SK-N-SH (cell line): Measurements from ENCODE around the gene MRPS26. TPM values are rescaled to one million over a fixed set of nuclear protein-coding genes. Genes with fewer than 3 reads are reported as not detected.

Experiments used
- CTCF ChIA-PET: fragments of 300-600, 350-600 bp; formaldehyde crosslinking; extraction: SDS; loops from one replicate; lab custom pipeline; 2021; lab: Yijun Ruan, JAX
- POLR2A ChIA-PET: fragments of 350-600 bp; sonication (Branson Sonifier 250); formaldehyde crosslinking; extraction: SDS; loops from one replicate; lab custom pipeline; 2020; ENCODE audit warnings: antibody characterized with exemption, inconsistent platforms; lab: Yijun Ruan, JAX
- DNase-seq: peaks from one replicate; pipeline ENCODE4 v3.0.0; 2012
- H2AFZ ChIP-seq: fragments of 200-600 bp; sonication (generic); 2 replicates; pipeline ENCODE4 v1.8.1; 2016; ENCODE audit warnings: antibody characterized with exemption, mild to moderate bottlenecking, low read depth
- H3F3A ChIP-seq: fragments of 200-600 bp; sonication (generic); replicated peaks from 2 replicates; pipeline ENCODE3; 2016; ENCODE audit warnings: antibody characterized with exemption, mild to moderate bottlenecking; ENCODE audit not compliant: insufficient read depth
- H3K27ac ChIP-seq, 2 experiments: fragments of 200-500 bp in 1 of 2; fragments of 200-600 bp in 1 of 2; sonication (Bioruptor generic) in 1 of 2; sonication (generic), shearing (Covaris generic) in 1 of 2; 2 replicates each; pipeline versions ENCODE4 v1.5.1 to v1.6.1; 2014 to 2016; ENCODE audit warnings: low read depth in 2 of 2, inconsistent platforms in 1 of 2, low read length in 1 of 2, mild to moderate bottlenecking in 1 of 2, mixed read lengths in 1 of 2
- H3K27me3 ChIP-seq: fragments of 200-600 bp; sonication (generic), shearing (Covaris generic); 2 replicates; pipeline ENCODE4 v1.6.1; 2016; ENCODE audit warnings: mixed run types; ENCODE audit not compliant: insufficient read depth
- H3K36me3 ChIP-seq, 2 experiments: fragments of 200-500 bp in 1 of 2; fragments of 200-600 bp in 1 of 2; sonication (Bioruptor generic) in 1 of 2; sonication (generic) in 1 of 2; replicated peaks in 1 of 2; 2 replicates each; pipeline versions ENCODE3 to v1.5.1; 2014 to 2016; ENCODE audit warnings: low read length in 1 of 2, mild to moderate bottlenecking in 1 of 2; ENCODE audit not compliant: insufficient read depth in 2 of 2, control insufficient read depth in 1 of 2
- H3K4me1 ChIP-seq, 2 experiments: fragments of 200-500 bp in 1 of 2; fragments of 200-600 bp in 1 of 2; sonication (Bioruptor generic) in 1 of 2; sonication (generic), shearing (Covaris generic) in 1 of 2; 2 replicates each; pipeline versions ENCODE4 v1.5.1 to v1.6.1; 2014 to 2016; ENCODE audit warnings: low read depth in 1 of 2, low read length in 1 of 2, mixed run types in 1 of 2; ENCODE audit not compliant: insufficient read depth in 2 of 2, control insufficient read depth in 1 of 2
- H3K4me2 ChIP-seq: fragments of 200-600 bp; sonication (generic), shearing (Covaris generic); 2 replicates; pipeline ENCODE4 v1.6.1; 2017; ENCODE audit warnings: mixed run types
- H3K4me3 ChIP-seq, 2 experiments: fragments of 200-500 bp in 1 of 2; fragments of 200-600 bp in 1 of 2; sonication (Bioruptor generic) in 1 of 2; sonication (generic), shearing (Covaris generic) in 1 of 2; 2 replicates each; pipeline versions ENCODE4 v1.5.1 to v1.8.1; 2014 to 2016; ENCODE audit warnings: low read depth in 2 of 2, inconsistent platforms in 1 of 2, low read length in 1 of 2, mild to moderate bottlenecking in 1 of 2, mixed read lengths in 1 of 2, moderate library complexity in 1 of 2
- H3K79me2 ChIP-seq: fragments of 200-600 bp; sonication (generic); 2 replicates; pipeline ENCODE4 v1.8.1; 2017; ENCODE audit warnings: mild to moderate bottlenecking; ENCODE audit not compliant: insufficient read depth
- H3K9ac ChIP-seq: fragments of 200-600 bp; sonication (generic); 2 replicates; pipeline ENCODE4 v1.6.1; 2017; ENCODE audit warnings: mixed run types
- H3K9me2 ChIP-seq: fragments of 200-600 bp; sonication (generic); 2 replicates; pipeline ENCODE4 v1.6.1; 2017; ENCODE audit warnings: mixed run types
- H3K9me3 ChIP-seq: fragments of 200-600 bp; sonication (generic); 2 replicates; pipeline ENCODE4 v1.6.1; 2017; ENCODE audit warnings: mixed run types, mild to moderate bottlenecking, moderate library complexity
- H4K20me1 ChIP-seq: fragments of 200-600 bp; sonication (generic); 2 replicates; pipeline ENCODE4 v1.6.1; 2017; ENCODE audit warnings: mild to moderate bottlenecking, mixed run types; ENCODE audit not compliant: insufficient read depth
- CHD2 ChIP-seq: fragments of 150-350 bp; IDR thresholded peaks from 2 replicates; pipeline ENCODE4 v1.6.1; 2018; ENCODE audit warnings: low read length; ENCODE audit not compliant: partially characterized antibody
- EP300 ChIP-seq, 2 experiments: IDR thresholded peaks; 2 replicates each; pipeline versions ENCODE4 v1.4.0 to v1.6.1; 2012; ENCODE audit warnings: borderline replicate concordance in 1 of 2, low read depth in 1 of 2, low read length in 1 of 2
- EZH2phosphoT487 ChIP-seq: fragments of 200-600 bp; sonication (generic); IDR thresholded peaks from 2 replicates; pipeline ENCODE4 v1.6.1; 2017; ENCODE audit warnings: low read depth, mixed run types, mild to moderate bottlenecking, antibody characterized with exemption, moderate library complexity, borderline replicate concordance
- FOSL2 ChIP-seq: IDR thresholded peaks from 2 replicates; pipeline ENCODE4 v1.4.0; 2012; ENCODE audit warnings: low read depth, mild to moderate bottlenecking, moderate library complexity, borderline replicate concordance
- FOXJ3 ChIP-seq: sonication (generic); formaldehyde crosslinking; IDR thresholded peaks from 2 replicates; pipeline ENCODE4 v1.5.1; 2020; ENCODE audit warnings: mild to moderate bottlenecking, missing genetic modification reagents
- FOXM1 ChIP-seq: IDR thresholded peaks from 2 replicates; pipeline ENCODE4 v1.4.0; 2012; ENCODE audit warnings: low read depth, mild to moderate bottlenecking
- GABPA ChIP-seq: IDR thresholded peaks from 2 replicates; pipeline ENCODE4 v1.4.0; 2012; ENCODE audit warnings: low read depth, mild to moderate bottlenecking
- MXI1 ChIP-seq: IDR thresholded peaks from 2 replicates; pipeline ENCODE4 v1.6.1; 2012; ENCODE audit warnings: mild to moderate bottlenecking, low read depth, low read length, improper control_type of control experiment
- POLR2AphosphoS5 ChIP-seq: IDR thresholded peaks from 2 replicates; pipeline ENCODE4 v1.6.1; 2012; ENCODE audit warnings: low read depth, low read length
- RAD21 ChIP-seq: IDR thresholded peaks from 2 replicates; pipeline ENCODE4 v1.6.1; 2012; ENCODE audit warnings: mild to moderate bottlenecking, low read length
- RCOR1 ChIP-seq: fragments of 150-350 bp; IDR thresholded peaks from 2 replicates; pipeline ENCODE4 v1.6.1; 2017; ENCODE audit warnings: antibody characterized with exemption, low read length
- RFX5 ChIP-seq: IDR thresholded peaks from 2 replicates; pipeline ENCODE4 v1.6.1; 2012; ENCODE audit warnings: mild to moderate bottlenecking, improper control_type of control experiment, low read length
- RXRA ChIP-seq: IDR thresholded peaks from 2 replicates; pipeline ENCODE4 v1.4.0; 2012; ENCODE audit warnings: low read depth, mild to moderate bottlenecking, borderline replicate concordance
- TAF1 ChIP-seq: IDR thresholded peaks from 2 replicates; pipeline ENCODE4 v1.6.1; 2012; ENCODE audit warnings: low read depth, mild to moderate bottlenecking, low read length, moderate library complexity, borderline replicate concordance
- WGBS: methylation state at CpG from one replicate; pipeline ENCODE4 v1.1.6; 2017; ENCODE audit warnings: low lambda C conversion rate; 5-methylcytosine and 5-hydroxymethylcytosine counted together
- polyA plus RNA-seq, 3 experiments: library from polyadenylated mRNA; depleted of rRNA; stranded (reverse); fragments of >200 nt; gene quantifications; 2 replicates each; pipeline ENCODE4 v1.2.3, GENCODE V29; 2012
- TF ChIP-seq, protein P1 (sequence below): fragments of 150-350 bp; IDR thresholded peaks from 2 replicates; pipeline ENCODE4 v1.6.1; 2017; ENCODE audit warnings: antibody characterized with exemption, low read length, low read depth, borderline replicate concordance
- TF ChIP-seq, protein P2 (sequence below): IDR thresholded peaks from 2 replicates; pipeline ENCODE4 v1.4.0; 2012; ENCODE audit warnings: low read depth, borderline replicate concordance
- TF ChIP-seq, protein P3 (sequence below): fragments of 150-350 bp; IDR thresholded peaks from 2 replicates; pipeline ENCODE4 v1.6.1; 2016; ENCODE audit warnings: mild to moderate bottlenecking, low read depth, low read length

Gene MRPS26
- polyA plus RNA-seq, 1 of the 3 experiments (the other 2 are of a cell fraction) = 152 TPM

GRCh38 chr20:3082306-3082951 is 36.6 kb downstream of the MRPS26 start:
- ChIA-PET POLR2A (no interaction called here), CTCF (no interaction called here)
- DNase-seq = peak; percentile 86
- Histone ChIP-seq H3K9me2 (no peaks in the 10 kb centered on the region), H3K27me3 (no peaks in the 10 kb centered on the region), H3K79me2 (no peaks in the 10 kb centered on the region), H3K4me2 (no peak overlapping the region), H3K9me3 (no peaks in the 10 kb centered on the region), H3F3A (no peaks in the 10 kb centered on the region), H3K9ac (no peak overlapping the region), H2AFZ (no peak overlapping the region), H3K27ac (no peak overlapping the region), H4K20me1 (no peaks in the 10 kb centered on the region), H3K4me3 (peak overlapping the region in 1 of 2 experiments; percentile 32; a peak in 2 of 4 replicates), H3K4me1 (peaks cover 2 to 5% of the 10 kb centered on the region in 2 experiments; a peak in 2 of 4 replicates), H3K36me3 (no peaks in the 10 kb centered on the region)
- TF ChIP-seq MXI1 = no peak
- TF ChIP-seq GABPA = no peak
- TF ChIP-seq RAD21 = no peak
- no peak for TF ChIP-seq FOXJ3 (CRISPR knock-in tag)
- TF ChIP-seq, protein P1, sequence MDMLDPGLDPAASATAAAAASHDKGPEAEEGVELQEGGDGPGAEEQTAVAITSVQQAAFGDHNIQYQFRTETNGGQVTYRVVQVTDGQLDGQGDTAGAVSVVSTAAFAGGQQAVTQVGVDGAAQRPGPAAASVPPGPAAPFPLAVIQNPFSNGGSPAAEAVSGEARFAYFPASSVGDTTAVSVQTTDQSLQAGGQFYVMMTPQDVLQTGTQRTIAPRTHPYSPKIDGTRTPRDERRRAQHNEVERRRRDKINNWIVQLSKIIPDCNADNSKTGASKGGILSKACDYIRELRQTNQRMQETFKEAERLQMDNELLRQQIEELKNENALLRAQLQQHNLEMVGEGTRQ = no peak
- TF ChIP-seq EP300 (IDR thresholded peaks at IDR 0.05; ENCODE audit: borderline replicate concordance in 1 of 2, low read depth in 1 of 2, low read length in 1 of 2) = no peak
- TF ChIP-seq, protein P2, sequence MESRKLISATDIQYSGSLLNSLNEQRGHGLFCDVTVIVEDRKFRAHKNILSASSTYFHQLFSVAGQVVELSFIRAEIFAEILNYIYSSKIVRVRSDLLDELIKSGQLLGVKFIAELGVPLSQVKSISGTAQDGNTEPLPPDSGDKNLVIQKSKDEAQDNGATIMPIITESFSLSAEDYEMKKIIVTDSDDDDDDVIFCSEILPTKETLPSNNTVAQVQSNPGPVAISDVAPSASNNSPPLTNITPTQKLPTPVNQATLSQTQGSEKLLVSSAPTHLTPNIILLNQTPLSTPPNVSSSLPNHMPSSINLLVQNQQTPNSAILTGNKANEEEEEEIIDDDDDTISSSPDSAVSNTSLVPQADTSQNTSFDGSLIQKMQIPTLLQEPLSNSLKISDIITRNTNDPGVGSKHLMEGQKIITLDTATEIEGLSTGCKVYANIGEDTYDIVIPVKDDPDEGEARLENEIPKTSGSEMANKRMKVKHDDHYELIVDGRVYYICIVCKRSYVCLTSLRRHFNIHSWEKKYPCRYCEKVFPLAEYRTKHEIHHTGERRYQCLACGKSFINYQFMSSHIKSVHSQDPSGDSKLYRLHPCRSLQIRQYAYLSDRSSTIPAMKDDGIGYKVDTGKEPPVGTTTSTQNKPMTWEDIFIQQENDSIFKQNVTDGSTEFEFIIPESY = no peak
- TF ChIP-seq CHD2 = no peak
- TF ChIP-seq POLR2AphosphoS5 = no peak
- no peak for TF ChIP-seq RFX5
- TF ChIP-seq RCOR1 = no peak
- TF ChIP-seq FOXM1 = no peak
- no peak for TF ChIP-seq TAF1
- TF ChIP-seq FOSL2 = no peak
- no peak for TF ChIP-seq RXRA
- TF ChIP-seq EZH2phosphoT487 = no peak
- TF ChIP-seq, protein P3, sequence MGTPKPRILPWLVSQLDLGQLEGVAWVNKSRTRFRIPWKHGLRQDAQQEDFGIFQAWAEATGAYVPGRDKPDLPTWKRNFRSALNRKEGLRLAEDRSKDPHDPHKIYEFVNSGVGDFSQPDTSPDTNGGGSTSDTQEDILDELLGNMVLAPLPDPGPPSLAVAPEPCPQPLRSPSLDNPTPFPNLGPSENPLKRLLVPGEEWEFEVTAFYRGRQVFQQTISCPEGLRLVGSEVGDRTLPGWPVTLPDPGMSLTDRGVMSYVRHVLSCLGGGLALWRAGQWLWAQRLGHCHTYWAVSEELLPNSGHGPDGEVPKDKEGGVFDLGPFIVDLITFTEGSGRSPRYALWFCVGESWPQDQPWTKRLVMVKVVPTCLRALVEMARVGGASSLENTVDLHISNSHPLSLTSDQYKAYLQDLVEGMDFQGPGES = no peak
- WGBS = 62% methylated on average over 15 of the region's 71 CpGs
